OCI-LY1 (cell line): ENCODE measurements around the gene HSPE1.

ENCODE experiments used
- H2AFZ ChIP-seq: fragments of 200-600 bp; sonication (generic), shearing (Covaris generic); 2 replicates; pipeline ENCODE4 v1.6.0; 2014; ENCODE audit warnings: antibody characterized with exemption, mild to moderate bottlenecking, low read length
- H3F3A ChIP-seq: fragments of 200-600 bp; sonication (generic), shearing (Covaris generic); 2 replicates; pipeline ENCODE4 v1.6.0; 2014; ENCODE audit warnings: mild to moderate bottlenecking, antibody characterized with exemption, low read length, moderate library complexity; ENCODE audit not compliant: insufficient read depth
- H3K27ac ChIP-seq: fragments of 200-600 bp; sonication (generic); 2 replicates; pipeline ENCODE4 v1.5.1; 2014; ENCODE audit warnings: low read length, mixed run types, mild to moderate bottlenecking, low read depth; ENCODE audit not compliant: poor library complexity, severe bottlenecking
- H3K27me3 ChIP-seq: fragments of 200-600 bp; sonication (generic); 2 replicates; pipeline ENCODE4 v1.6.0; 2014; ENCODE audit warnings: antibody characterized with exemption, mild to moderate bottlenecking, low read length, moderate library complexity; ENCODE audit not compliant: insufficient read depth
- H3K36me3 ChIP-seq: fragments of 200-600 bp; sonication (generic); 2 replicates; pipeline ENCODE4 v1.6.1; 2014; ENCODE audit warnings: mild to moderate bottlenecking, antibody characterized with exemption, low read length, moderate library complexity, mixed read lengths; ENCODE audit not compliant: insufficient read depth
- H3K4me1 ChIP-seq: fragments of 200-600 bp; sonication (generic); 2 replicates; pipeline ENCODE4 v1.5.1; 2014; ENCODE audit warnings: mild to moderate bottlenecking, low read length, moderate library complexity; ENCODE audit not compliant: insufficient read depth, severe bottlenecking
- H3K4me2 ChIP-seq: fragments of 200-600 bp; sonication (generic), shearing (Covaris generic); 2 replicates; pipeline ENCODE4 v1.6.1; 2014; ENCODE audit warnings: low read length
- H3K4me3 ChIP-seq: fragments of 200-600 bp; sonication (generic); 2 replicates; pipeline ENCODE4 v1.5.1; 2014; ENCODE audit warnings: low read length, low read depth, mild to moderate bottlenecking, mixed read lengths; ENCODE audit not compliant: poor library complexity, severe bottlenecking
- H3K79me2 ChIP-seq: fragments of 200-600 bp; shearing (Covaris generic); 2 replicates; pipeline ENCODE4 v1.6.1; 2016; ENCODE audit warnings: mixed run types, low read length, mixed read lengths; ENCODE audit not compliant: insufficient read depth
- H3K9ac ChIP-seq: fragments of 200-600 bp; sonication (generic), shearing (Covaris generic); 2 replicates; pipeline ENCODE4 v1.6.1; 2014; ENCODE audit warnings: mild to moderate bottlenecking, low read length, mixed read lengths
- H3K9me2 ChIP-seq: fragments of 200-600 bp; sonication (generic), shearing (Covaris generic); 2 replicates; pipeline ENCODE4 v1.6.1; 2014; ENCODE audit warnings: low read depth, mild to moderate bottlenecking, low read length, mixed read lengths
- H3K9me3 ChIP-seq: fragments of 200-600 bp; shearing (Covaris generic); 2 replicates; pipeline ENCODE4 v1.6.1; 2014; ENCODE audit warnings: low read length, mixed read lengths
- H4K20me1 ChIP-seq: fragments of 200-600 bp; sonication (generic), shearing (Covaris generic); 2 replicates; pipeline ENCODE4 v1.6.0; 2016; ENCODE audit warnings: mild to moderate bottlenecking, low read length; ENCODE audit not compliant: insufficient read depth
- EZH2 ChIP-seq: fragments of 200-600 bp; sonication (generic), shearing (Covaris generic); IDR thresholded peaks from 2 replicates; pipeline ENCODE4 v1.8.0; 2017; ENCODE audit warnings: borderline replicate concordance, mixed run types, mild to moderate bottlenecking, antibody characterized with exemption, low read length, moderate library complexity, mixed read lengths
- TF ChIP-seq, protein P1 (sequence below): fragments of 200-600 bp; sonication (generic), shearing (Covaris generic); IDR thresholded peaks from 2 replicates; pipeline ENCODE4 v1.5.1; 2017; ENCODE audit warnings: mild to moderate bottlenecking, antibody characterized with exemption, low read length, moderate library complexity, mixed read lengths

HSPE1 gene

DNA sequence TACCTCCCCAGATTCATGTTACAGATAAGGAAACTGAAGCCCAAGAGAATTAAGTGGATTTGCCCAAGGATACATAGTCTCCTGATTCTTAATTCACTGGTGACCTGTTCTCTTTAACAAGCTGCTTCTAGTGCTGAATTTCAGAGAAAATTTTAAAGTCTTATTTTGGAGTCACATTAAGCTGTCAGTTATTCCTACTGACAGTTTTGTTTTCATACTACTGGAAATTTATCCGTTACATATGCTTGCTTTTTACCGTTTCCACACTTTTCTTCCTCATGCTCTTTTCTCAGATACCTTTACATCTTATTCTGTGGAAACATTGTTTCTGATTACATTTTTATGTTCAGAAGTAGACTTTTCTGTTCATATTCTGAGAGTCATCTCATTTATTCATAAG lies 17.0 kb downstream of the HSPE1 start:
- Histone ChIP-seq H3K9me2 (no peaks in the 10 kb centered on the region), H3K4me2 (peak overlapping the region; percentile 82), H3K9ac (peak overlapping the region; percentile 84), H3K27ac (peak overlapping the region; percentile 91), H3K4me3 (peak overlapping the region; percentile 84), H3K36me3 (peaks cover 10% of the 10 kb centered on the region), H4K20me1 (no peaks in the 10 kb centered on the region), H3F3A (no peaks in the 10 kb centered on the region), H3K27me3 (no peaks in the 10 kb centered on the region), H3K79me2 (peaks cover 60% of the 10 kb centered on the region), H3K4me1 (peaks cover 31% of the 10 kb centered on the region), H3K9me3 (no peaks in the 10 kb centered on the region), H2AFZ (no peak overlapping the region)
- no peak for TF ChIP-seq EZH2
- TF ChIP-seq, protein P1, sequence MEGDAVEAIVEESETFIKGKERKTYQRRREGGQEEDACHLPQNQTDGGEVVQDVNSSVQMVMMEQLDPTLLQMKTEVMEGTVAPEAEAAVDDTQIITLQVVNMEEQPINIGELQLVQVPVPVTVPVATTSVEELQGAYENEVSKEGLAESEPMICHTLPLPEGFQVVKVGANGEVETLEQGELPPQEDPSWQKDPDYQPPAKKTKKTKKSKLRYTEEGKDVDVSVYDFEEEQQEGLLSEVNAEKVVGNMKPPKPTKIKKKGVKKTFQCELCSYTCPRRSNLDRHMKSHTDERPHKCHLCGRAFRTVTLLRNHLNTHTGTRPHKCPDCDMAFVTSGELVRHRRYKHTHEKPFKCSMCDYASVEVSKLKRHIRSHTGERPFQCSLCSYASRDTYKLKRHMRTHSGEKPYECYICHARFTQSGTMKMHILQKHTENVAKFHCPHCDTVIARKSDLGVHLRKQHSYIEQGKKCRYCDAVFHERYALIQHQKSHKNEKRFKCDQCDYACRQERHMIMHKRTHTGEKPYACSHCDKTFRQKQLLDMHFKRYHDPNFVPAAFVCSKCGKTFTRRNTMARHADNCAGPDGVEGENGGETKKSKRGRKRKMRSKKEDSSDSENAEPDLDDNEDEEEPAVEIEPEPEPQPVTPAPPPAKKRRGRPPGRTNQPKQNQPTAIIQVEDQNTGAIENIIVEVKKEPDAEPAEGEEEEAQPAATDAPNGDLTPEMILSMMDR, result no peak

DNA sequence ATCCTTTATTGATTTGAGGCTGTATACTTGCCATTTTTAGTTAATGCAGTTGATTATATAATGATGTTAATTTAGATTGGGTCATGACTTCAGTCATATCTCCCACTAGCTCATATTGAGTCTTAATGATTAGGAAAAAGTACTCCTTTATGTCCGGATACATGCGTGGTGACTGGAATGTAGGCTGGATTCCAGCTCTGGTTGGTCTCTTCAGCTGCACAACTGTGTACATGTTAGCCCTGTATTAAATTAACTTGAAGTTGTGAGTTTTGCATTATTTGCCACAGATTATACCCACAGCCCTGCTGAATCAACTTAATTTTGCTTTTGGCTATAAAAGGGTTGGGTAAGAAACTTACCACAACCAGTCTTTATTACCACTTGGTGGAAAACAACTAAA lies 38.2 kb downstream of the HSPE1 start:
- H3K79me2 ChIP-seq, result no peaks in the 10 kb centered on the region
- no peaks in the 10 kb centered on the region for H3K27me3 ChIP-seq
- no peaks in the 10 kb centered on the region for H3K9me3 ChIP-seq
- no peak overlapping the region for H3K4me2 ChIP-seq
- H3K27ac ChIP-seq, result no peak overlapping the region
- H4K20me1 ChIP-seq, result no peaks in the 10 kb centered on the region
- H3K4me3 ChIP-seq, result no peak overlapping the region
- no peaks in the 10 kb centered on the region for H3K4me1 ChIP-seq
- no peaks in the 10 kb centered on the region for H3F3A ChIP-seq
- no peaks in the 10 kb centered on the region for H3K9me2 ChIP-seq
- no peak overlapping the region for H3K9ac ChIP-seq
- H3K36me3 ChIP-seq, result peaks cover 73% of the 10 kb centered on the region
- no peak for TF ChIP-seq EZH2
- TF ChIP-seq, protein P1, result no peak
- no peak overlapping the region for H2AFZ ChIP-seq

DNA sequence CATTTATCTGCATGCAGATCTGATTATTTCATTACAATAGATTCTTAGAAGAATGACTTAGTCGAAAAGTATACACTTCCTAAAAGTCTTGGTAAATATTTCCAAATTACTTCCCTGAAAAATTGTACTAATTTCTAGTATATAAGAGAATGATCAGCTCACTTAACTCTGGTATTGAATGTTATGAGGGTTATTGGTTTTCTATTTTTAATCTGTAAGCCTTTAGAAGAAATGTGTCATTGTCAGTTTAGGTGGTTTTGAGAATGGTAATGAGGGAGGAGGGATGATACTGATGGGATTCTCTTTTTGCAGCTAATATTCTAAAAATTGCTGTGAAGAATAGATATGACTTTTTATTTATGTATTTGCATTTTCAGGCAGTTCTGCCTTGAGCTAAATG lies 39.6 kb downstream of the HSPE1 start:
- Histone ChIP-seq H3K9ac (no peak overlapping the region), H3K4me1 (no peaks in the 10 kb centered on the region), H3K27ac (no peak overlapping the region), H4K20me1 (no peaks in the 10 kb centered on the region), H3K9me3 (no peaks in the 10 kb centered on the region), H3K27me3 (no peaks in the 10 kb centered on the region), H3F3A (no peaks in the 10 kb centered on the region), H3K4me3 (no peak overlapping the region), H3K4me2 (no peak overlapping the region), H3K36me3 (peaks cover 86% of the 10 kb centered on the region), H3K79me2 (no peaks in the 10 kb centered on the region), H2AFZ (no peak overlapping the region), H3K9me2 (no peaks in the 10 kb centered on the region)
- TF ChIP-seq, protein P1, result no peak
- TF ChIP-seq EZH2, result no peak
